GF-D8 (cell line): ENCODE data around the gene NOXA1.
"Not testable (repeated sequence)": the region's sequence is repeated elsewhere in the genome, so short reads cannot be mapped to it uniquely, and the experiment has no call there.

Source experiments
- DNase-seq: peaks from one replicate; lab custom pipeline; 2025; lab: John Stamatoyannopoulos, UW

NOXA1 gene

GRCh38 chr9:137404961-137405567 is 18.1 kb upstream of the NOXA1 start:
- no peak for DNase-seq

GRCh38 chr9:137405677-137406081 is 17.5 kb upstream of the NOXA1 start:
- peak; percentile 28 for DNase-seq

GRCh38 chr9:137406085-137406760 is 17.0 kb upstream of the NOXA1 start:
- DNase-seq: no peak

DNA sequence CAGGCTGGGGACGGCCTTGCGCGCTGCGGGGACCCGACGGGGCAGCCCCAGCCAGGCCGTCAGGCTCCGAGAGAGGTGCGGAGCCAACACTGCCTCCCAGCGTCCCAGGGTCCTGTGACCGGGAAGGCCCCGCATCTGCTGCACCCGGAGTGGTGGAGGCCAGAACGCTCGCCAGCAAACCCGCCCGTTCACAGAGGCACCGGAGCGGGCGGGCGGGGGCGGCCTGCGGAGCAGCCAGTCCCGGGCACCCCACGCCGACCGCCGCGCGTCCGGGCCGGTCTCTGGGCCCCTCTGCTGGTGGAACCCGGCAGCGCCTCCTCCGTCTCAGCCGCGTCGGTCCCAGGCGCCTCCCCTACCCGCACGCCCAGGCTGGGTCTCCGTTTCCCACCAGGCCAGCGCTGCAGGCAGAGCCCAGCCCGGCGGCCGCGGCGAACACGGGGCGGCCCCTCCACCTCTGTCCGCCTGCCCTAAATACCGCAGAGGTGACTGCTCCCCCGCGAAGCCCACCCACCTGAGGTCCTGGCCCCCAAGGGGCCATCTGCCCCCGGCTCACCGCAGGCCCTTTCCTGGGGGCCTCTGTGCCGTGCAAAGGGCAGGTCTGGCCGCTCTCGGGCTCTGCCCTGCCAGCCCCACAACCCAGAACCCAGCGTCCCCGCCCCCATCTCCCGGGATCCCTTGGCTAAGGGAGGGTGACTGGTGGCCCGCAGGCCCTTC is 16.2 kb upstream of the NOXA1 start:
- DNase-seq: no peak

- DNase-seq: no peak
These were observed 15.4 kb upstream of the NOXA1 start for GRCh38 chr9:137407590-137408300.

DNA sequence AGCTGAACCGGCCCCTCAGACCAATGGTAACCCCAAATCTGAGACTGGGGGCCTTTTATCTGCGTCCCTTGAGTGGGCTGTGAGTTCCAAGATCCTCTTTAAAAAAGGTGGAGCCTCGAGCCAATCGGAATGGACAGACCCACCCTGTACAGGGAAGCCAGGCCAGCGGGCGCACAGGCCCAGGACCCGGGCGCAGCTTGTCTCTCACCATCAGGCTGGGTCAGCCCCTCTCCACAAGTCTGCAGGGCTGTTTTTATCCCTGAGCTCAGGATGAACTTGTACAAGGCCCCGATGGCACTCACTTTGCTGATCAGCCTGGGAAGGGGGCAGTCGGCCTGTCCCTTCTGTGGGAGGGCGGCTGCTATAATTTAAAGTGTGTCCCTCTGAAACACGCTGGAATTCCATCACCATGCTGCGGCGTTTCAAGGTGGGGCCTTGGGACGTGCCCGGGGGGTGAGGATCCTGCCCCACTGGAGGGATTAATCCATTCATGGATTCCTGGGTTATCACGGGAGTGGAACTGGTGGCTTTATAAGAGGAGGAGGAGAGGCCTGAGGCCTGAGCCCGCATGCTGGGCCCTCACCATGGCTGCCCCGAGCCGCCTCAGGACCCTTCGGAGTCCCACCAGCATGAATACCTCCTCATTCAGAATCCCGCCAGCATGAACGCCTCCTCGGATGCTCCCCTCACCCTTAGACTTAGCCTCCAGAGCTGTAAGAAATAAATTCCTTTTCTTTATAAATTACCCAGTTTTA is 14.4 kb upstream of the NOXA1 start:
- DNase-seq: no peak

GRCh38 chr9:137409515-137409914 is 13.7 kb upstream of the NOXA1 start:
- DNase-seq: no peak

DNA sequence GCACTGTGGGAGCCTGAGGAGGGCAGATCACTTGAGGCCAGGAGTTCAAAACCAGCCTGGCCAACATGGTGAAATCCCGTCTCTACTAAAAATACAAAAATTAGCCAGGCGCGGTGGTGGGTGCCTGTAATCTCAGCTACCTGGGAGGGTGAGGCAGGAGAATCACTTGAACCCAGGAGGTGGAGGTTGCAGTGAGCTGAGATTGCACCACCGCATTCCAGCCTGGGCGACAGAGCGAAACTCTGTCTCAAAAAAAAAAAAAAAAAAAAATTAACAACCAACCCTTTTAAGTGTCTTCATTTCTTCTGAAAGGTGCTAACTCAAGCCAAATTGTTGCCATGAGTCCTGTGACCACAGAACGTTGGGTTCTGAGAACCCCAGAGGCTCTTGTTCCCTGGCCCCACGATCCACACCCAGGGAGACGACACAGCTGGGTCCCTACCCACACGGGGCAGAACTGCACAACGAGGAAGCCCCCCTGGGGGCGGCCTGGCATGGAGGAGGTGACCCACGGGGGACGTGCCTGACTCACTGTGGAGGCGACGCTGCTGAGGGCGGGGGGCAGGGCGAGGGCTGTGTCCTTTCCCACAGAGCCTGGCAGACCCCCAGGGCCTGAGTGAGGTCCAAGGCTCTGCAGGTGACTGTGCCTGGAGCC is 12.8 kb upstream of the NOXA1 start:
- DNase-seq: not testable (repeated sequence)

DNA sequence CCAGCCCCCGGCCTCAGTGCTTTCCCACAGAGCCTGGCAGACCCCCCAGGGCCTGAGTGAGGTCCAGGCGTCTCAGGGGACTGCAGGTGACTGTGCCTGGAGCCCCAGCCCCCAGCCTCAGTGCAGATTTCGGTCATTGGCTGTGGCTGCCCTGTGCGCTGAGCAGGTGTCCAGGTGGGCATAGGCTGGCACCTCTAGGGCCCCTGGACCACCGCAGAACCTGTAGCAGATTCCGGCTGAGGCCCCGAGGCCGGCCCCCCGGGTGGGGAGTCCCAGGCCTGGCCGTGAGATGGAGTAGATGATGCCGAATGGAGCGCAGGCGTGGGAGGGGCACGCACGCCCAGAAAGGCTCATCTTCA is 12.3 kb upstream of the NOXA1 start:
- DNase-seq: no peak

DNA sequence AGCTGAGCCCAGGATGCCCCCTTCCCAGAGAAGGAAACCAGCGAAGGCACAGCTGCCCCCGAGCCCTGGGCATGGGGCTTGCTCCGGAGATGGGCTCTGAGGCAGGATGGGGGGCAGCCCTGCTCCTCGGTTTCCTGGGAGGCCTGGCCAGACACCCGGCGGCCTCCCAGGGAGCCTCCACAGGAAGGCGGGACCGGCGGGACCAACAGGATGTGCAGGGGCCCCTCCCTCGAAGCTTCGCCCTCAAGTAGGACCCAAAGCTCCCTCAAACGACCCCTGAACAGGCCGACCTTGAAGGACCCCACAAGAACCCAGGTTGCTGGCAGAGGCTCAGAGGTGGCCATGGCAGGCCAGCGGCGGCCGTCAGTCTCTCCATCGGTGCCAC is 11.9 kb upstream of the NOXA1 start:
- DNase-seq: no peak

DNA sequence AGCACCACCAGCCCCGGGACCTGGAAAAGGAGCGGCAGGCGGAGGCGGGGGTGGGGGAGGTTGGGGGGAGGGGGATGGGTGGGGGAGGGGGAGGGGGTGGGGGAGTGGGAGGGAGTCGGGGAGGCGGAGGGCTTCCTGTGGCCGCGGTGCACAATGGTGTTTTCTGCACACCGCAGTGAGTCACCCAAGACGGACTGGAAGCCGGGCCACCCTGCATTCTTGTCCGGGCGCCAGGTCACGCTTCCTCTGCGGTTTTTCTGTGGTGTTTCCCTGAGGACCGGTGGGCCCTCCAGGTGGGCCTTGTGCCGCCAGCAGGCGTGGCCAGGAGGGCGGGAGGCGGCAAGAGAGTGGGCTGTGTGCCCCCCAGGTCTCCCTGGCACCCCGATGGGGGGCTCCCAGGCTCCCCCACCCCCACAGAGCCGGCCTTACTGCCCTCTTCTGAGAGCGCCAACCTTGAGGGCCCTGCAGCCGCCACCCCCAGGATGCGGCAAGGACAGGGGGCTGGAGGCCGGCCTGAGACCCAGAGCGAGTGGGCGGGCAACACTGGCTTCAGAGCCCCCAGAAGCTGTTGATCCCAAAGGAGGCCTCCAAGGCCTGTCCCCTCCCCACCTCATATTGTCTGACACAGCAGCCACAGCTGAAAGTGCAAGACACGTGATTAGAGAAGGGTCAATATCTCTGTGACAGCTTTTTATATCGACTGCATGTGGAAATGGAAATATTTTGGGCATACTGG is 11.4 kb upstream of the NOXA1 start:
- DNase-seq: peak; percentile 55

DNA sequence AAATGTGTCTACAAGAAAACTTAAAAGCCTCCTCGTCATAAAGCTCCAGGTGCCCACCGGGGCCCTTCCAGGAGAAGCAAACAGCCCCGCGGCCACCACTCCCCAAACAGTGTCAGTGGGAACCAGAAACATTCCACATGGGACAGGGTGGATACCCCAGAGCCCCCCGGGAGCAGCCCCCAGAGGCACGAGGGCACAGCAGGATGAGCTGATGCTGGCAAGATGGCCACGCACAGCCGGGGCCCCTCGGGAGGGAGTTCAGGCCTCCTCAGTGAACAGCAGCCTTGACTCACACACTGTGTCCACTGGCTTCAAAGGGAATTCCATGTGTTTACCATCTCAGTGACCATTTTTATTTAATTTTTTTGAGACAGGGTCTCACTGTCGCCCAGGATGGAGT is 10.8 kb upstream of the NOXA1 start:
- no peak for DNase-seq

GRCh38 chr9:137415451-137415850 is 7.7 kb upstream of the NOXA1 start:
- no peak for DNase-seq

GRCh38 chr9:137416006-137416562 is 7.1 kb upstream of the NOXA1 start:
- DNase-seq: no peak

- DNase-seq: no peak
These were observed 6.5 kb upstream of the NOXA1 start for GRCh38 chr9:137416563-137417151.

- DNase-seq: no peak
These were observed 5.8 kb upstream of the NOXA1 start for GRCh38 chr9:137417161-137418021.

DNA sequence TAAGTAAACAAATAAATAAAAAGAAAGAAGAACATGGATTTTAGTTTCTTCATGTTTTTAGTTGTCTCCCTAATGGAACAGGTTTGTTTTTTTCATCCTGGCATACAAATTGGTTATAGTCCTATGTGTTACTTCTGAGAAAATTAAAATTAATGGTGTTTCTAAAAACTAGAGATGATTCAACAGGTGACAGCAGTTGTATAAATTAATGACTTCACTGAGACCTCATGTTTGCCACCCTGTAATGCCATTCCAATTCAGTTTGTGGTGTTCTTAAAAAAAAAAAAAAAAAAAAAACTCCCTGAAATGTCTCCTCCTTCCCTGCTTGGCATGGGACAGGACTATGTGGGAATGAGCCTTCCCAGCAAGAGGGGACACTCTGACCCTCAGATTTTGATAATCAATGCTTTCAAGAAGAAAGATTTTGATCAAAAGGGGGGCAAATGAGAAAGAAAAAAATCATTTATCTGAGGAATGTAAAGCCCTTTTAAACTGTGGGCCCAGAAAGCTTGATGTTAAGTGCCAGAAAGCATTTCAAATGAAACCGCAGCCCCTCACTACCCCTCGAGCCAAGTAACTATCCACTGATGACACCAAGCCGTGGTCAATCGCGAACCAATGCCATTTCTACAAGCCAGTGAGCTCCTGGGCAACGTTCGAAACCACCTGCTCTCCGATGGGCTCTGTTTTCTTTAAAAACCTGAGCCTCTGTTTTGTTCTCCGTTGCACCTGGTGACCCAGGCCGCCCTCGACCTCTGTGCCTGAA is 1.2 kb upstream of the NOXA1 start:
- no peak for DNase-seq

DNA sequence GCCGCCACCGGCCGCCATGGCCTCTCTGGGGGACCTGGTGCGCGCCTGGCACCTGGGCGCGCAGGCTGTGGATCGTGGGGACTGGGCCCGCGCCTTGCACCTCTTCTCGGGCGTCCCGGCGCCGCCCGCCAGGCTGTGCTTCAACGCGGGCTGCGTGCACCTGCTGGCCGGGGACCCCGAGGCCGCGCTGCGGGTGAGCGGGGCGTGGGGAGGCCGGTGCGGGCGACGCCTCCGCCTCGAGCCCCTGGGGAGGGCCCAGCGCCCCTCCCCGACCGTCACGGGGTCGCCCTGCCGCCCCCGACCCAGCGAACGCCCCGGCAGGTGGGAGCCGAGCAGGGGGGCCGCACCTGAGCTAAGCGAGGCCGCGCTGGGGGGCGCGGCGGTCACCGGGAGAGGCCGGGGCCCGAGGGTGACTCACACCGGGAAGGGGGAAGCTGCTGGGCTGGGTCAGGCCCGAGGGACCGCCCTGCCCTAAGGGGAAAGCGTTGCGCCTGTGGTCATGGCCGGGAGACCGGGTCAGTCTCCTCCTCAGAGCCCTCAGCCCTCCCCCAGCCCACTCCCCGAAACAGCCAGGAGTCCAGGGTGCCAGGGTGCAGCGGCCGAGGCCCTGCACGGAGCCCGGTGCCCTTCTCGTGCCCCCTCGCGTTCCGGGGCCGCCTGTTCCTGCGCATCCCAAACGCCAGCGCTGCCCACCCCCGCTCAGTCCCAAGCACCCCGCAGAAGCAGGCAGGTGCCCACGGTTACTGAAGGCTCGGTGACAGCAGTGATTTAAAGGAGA is 510 bp downstream of the NOXA1 start:
- no peak for DNase-seq
